Thymus (tissue), 11 donors: ENCODE measurements around the gene RNF38. TPM values are rescaled to one million over a fixed set of nuclear protein-coding genes. Genes with fewer than 3 reads are reported as not detected.
"Not testable (repeated sequence)": the region's sequence is repeated elsewhere in the genome, so short reads cannot be mapped to it uniquely, and the experiment has no call there.

Experiments
- DNase-seq, 9 donors: peaks; one replicate each; pipeline ENCODE4 v3.0.0-alpha.2; 2013; ENCODE audit warnings: low spot score in 9 of 9, low read depth in 6 of 9, missing footprints in 1 of 9
- H3K27ac ChIP-seq, 2 donors: one replicate each; pipeline ENCODE4 v1.5.1; 2013; ENCODE audit warnings: control low read depth in 1 of 2, low read depth in 1 of 2, low read length in 1 of 2, mild to moderate bottlenecking in 1 of 2, moderate library complexity in 1 of 2
- H3K27me3 ChIP-seq, 2 donors: one replicate each; pipeline ENCODE4 v1.5.1; 2013; ENCODE audit warnings: low read length in 1 of 2; ENCODE audit not compliant: control insufficient read depth in 2 of 2, insufficient read depth in 1 of 2
- H3K36me3 ChIP-seq, 2 donors: one replicate each; pipeline ENCODE4 v1.5.1; 2013; ENCODE audit warnings: low read length in 1 of 2, mild to moderate bottlenecking in 1 of 2, moderate library complexity in 1 of 2; ENCODE audit not compliant: control insufficient read depth in 2 of 2, insufficient read depth in 2 of 2
- H3K4me1 ChIP-seq, 2 donors: one replicate each; pipeline ENCODE4 v1.5.1; 2013; ENCODE audit warnings: low read length in 2 of 2; ENCODE audit not compliant: control insufficient read depth in 2 of 2, insufficient read depth in 2 of 2
- H3K4me3 ChIP-seq, 2 donors: one replicate each; pipeline ENCODE4 v1.5.1; 2013; ENCODE audit warnings: low read length in 2 of 2, control low read depth in 1 of 2, mild to moderate bottlenecking in 1 of 2
- H3K9me3 ChIP-seq, 2 donors: one replicate each; pipeline ENCODE4 v1.5.1; 2013; ENCODE audit warnings: low read length in 1 of 2, mild to moderate bottlenecking in 1 of 2; ENCODE audit not compliant: control insufficient read depth in 2 of 2, insufficient read depth in 1 of 2
- WGBS: extraction: QIAGEN DNeasy Blood & Tissue Kit; methylation state at CpG from one replicate; pipeline ENCODE4 v1.1.7; 2013; 5-methylcytosine and 5-hydroxymethylcytosine counted together
- polyA plus RNA-seq: library from polyadenylated mRNA; stranded (reverse); fragments of 200-250 nt; gene quantifications from one replicate; pipeline ENCODE4 v1.2.3, GENCODE V29; 2013
- total RNA-seq: library from RNA; stranded (reverse); fragments of 120-200 nt; gene quantifications from one replicate; pipeline ENCODE4 v1.2.4, GENCODE V29; 2013
- donor health status: healthy.

RNF38 gene
- total and polyA plus RNA-seq, 2 donors: 9.5 to 19.0 TPM

- H3K4me3 ChIP-seq: no peak overlapping the region
- DNase-seq: no peak
- no peaks in the 10 kb centered on the region for H3K9me3 ChIP-seq
- H3K36me3 ChIP-seq: no peaks in the 10 kb centered on the region
- no peaks in the 10 kb centered on the region for H3K4me1 ChIP-seq
- H3K27me3 ChIP-seq: no peaks in the 10 kb centered on the region
- no peak overlapping the region for H3K27ac ChIP-seq
- 57% methylated on average over 6 of the region's 6 CpGs for WGBS
Observed at GRCh38 chr9:36317766-36318165, 82.3 kb downstream of the RNF38 start.

GRCh38 chr9:36316611-36317317 is 83.3 kb downstream of the RNF38 start:
- no peak for DNase-seq
- no peaks in the 10 kb centered on the region for H3K27me3 ChIP-seq
- H3K4me1 ChIP-seq: no peaks in the 10 kb centered on the region
- WGBS: 90% methylated on average over 12 of the region's 12 CpGs
- no peak overlapping the region for H3K27ac ChIP-seq
- H3K4me3 ChIP-seq: no peak overlapping the region
- H3K36me3 ChIP-seq: no peaks in the 10 kb centered on the region
- no peaks in the 10 kb centered on the region for H3K9me3 ChIP-seq

- no peaks in the 10 kb centered on the region for H3K36me3 ChIP-seq
- no peaks in the 10 kb centered on the region for H3K27me3 ChIP-seq
- no peak overlapping the region for H3K4me3 ChIP-seq
- no peak for DNase-seq
- no peaks in the 10 kb centered on the region for H3K4me1 ChIP-seq
- no peaks in the 10 kb centered on the region for H3K9me3 ChIP-seq
- no peak overlapping the region for H3K27ac ChIP-seq
Observed at GRCh38 chr9:36316049-36316448, 84.0 kb downstream of the RNF38 start.

DNA sequence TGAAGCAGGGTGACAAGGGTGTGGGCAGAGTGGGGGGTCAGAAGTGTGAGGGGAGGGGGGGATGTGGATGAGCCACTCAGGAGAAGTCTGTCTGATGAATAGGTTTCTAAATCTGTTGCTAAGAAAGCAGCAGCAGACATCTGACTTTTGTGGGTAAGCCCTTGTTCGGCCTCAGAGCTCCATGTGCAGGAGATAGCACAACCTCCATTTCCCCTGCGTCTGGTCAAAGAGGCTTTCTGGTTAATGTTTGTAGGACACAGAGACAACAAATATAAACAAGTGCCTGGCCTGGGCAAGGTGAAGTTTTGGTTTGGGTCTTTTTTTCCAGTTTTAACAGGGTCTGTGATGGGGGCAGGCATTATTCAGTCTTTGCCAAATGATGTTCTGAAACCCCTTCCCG is 84.8 kb downstream of the RNF38 start:
- WGBS: 86% methylated on average over 3 of the region's 3 CpGs
- no peaks in the 10 kb centered on the region for H3K9me3 ChIP-seq
- DNase-seq: no peak

DNA sequence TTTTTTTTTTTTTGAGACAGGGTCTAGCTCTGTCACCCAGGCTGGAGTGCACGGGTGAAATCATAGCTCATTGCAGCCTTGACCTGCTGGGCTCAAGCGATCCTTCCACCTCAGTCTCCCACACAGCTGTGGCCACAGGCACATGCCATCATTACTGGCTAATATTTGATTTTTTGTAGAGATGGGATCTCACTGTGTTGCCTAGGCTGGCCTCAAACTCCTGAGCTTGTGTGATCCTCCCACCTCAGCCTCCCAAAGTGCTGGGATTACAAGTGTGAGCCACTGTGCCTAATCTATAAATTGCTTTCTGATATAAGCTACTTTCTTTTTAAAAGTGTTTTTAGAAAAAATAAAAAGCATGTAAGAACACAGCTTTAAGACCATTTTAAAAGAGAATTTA is 85.3 kb downstream of the RNF38 start:
- Histone ChIP-seq H3K36me3 (no peaks in the 10 kb centered on the region), H3K27me3 (no peaks in the 10 kb centered on the region), H3K4me1 (no peaks in the 10 kb centered on the region), H3K4me3 (no peak overlapping the region), H3K9me3 (no peaks in the 10 kb centered on the region), H3K27ac (no peak overlapping the region)
- WGBS: 100% methylated on average over 2 of the region's 2 CpGs
- DNase-seq: no peak

More for the DNA sequence above, 84.8 kb downstream of the RNF38 start:
- Histone ChIP-seq H3K4me3 (no peak overlapping the region), H3K36me3 (no peaks in the 10 kb centered on the region), H3K4me1 (no peaks in the 10 kb centered on the region), H3K27ac (no peak overlapping the region), H3K27me3 (no peaks in the 10 kb centered on the region)

- H3K27ac ChIP-seq: peak overlapping the region; percentile 31 to 32
- H3K4me1 ChIP-seq: peaks cover 0 to 5% of the 10 kb centered on the region in 2 donors
- no peaks in the 10 kb centered on the region for H3K27me3 ChIP-seq
- no peak overlapping the region for H3K4me3 ChIP-seq
- no peaks in the 10 kb centered on the region for H3K9me3 ChIP-seq
- no peaks in the 10 kb centered on the region for H3K36me3 ChIP-seq
- WGBS: 53% methylated on average over 8 of the region's 8 CpGs
- DNase-seq: peak in 3 of 9 donors; percentile 7 to 25 (median 8)
Observed at GRCh38 chr9:36306471-36307306, 93.4 kb downstream of the RNF38 start.

- 93% methylated on average over 2 of the region's 2 CpGs for WGBS
- DNase-seq, H3K4me1 ChIP-seq, H3K27ac ChIP-seq, H3K27me3 ChIP-seq, H3K9me3 ChIP-seq, H3K36me3 ChIP-seq, H3K4me3 ChIP-seq: not testable (repeated sequence)
Observed at GRCh38 chr9:36304366-36304765, 95.7 kb downstream of the RNF38 start.

DNA sequence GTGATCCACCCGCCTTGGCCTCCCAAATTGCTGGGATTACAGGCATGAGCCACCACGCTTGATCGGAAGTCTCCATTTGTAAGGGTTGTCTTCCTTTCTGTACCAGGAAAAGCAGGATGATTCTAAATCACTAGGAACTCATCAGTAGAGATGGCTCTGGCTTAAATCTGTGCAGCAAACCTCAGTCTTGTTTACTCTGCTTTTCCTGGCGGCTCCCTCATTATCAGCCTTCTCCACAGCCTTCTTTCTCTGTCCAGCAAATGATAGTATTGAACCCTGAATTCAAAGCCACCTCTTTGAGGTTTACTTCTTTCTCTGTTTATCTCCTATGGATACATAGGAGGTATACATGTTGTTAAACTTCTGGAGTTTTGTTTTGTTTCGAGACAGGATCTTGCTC is 98.8 kb downstream of the RNF38 start:
- Histone ChIP-seq H3K27me3 (no peaks in the 10 kb centered on the region), H3K4me1 (no peaks in the 10 kb centered on the region), H3K27ac (no peak overlapping the region), H3K36me3 (no peaks in the 10 kb centered on the region), H3K4me3 (no peak overlapping the region), H3K9me3 (no peaks in the 10 kb centered on the region)
- WGBS: 78% methylated on average over 5 of the region's 5 CpGs
- no peak for DNase-seq

GRCh38 chr9:36298566-36298965 is 101.5 kb downstream of the RNF38 start:
- WGBS: 97% methylated on average over 3 of the region's 3 CpGs
- Histone ChIP-seq H3K4me1 (no peaks in the 10 kb centered on the region), H3K9me3 (no peaks in the 10 kb centered on the region), H3K27ac (no peak overlapping the region), H3K27me3 (no peaks in the 10 kb centered on the region), H3K36me3 (no peaks in the 10 kb centered on the region), H3K4me3 (no peak overlapping the region)
- no peak for DNase-seq
